Peyer's patch (tissue), 4 donors: ENCODE data around the gene TBC1D17. TPM values are rescaled to one million over a fixed set of nuclear protein-coding genes. Genes with fewer than 3 reads are reported as not detected.

ENCODE experiments used
- DNase-seq, 3 donors: peaks; one replicate each; pipeline ENCODE4 v3.0.0-alpha.2; 2017 to 2019
- H3K27ac ChIP-seq, 4 donors: fragments of 200-600 bp; sonication (generic); one replicate each; pipeline ENCODE4 v1.5.1; 2016 to 2019
- H3K27me3 ChIP-seq, 2 donors: fragments of 200-600 bp; sonication (generic); one replicate each; pipeline ENCODE4 v1.5.1; 2019
- H3K36me3 ChIP-seq, 3 donors: fragments of 200-600 bp; sonication (generic); one replicate each; pipeline ENCODE4 v1.5.1; 2016 to 2019
- H3K4me1 ChIP-seq, 4 donors: fragments of 200-600 bp; sonication (generic); one replicate each; pipeline ENCODE4 v1.5.1; 2016 to 2019
- H3K4me3 ChIP-seq, 4 donors: fragments of 200-600 bp; sonication (generic); 1 replicate in 3 of 4; 2 replicates in 1 of 4; pipeline ENCODE4 v1.5.1; 2016 to 2019; ENCODE audit warnings: mild to moderate bottlenecking in 1 of 4
- H3K9me3 ChIP-seq, 4 donors: fragments of 200-600 bp; sonication (generic); one replicate each; pipeline ENCODE4 v1.5.1; 2016 to 2019; ENCODE audit warnings: mild to moderate bottlenecking in 1 of 4
- CTCF ChIP-seq, 6 experiments: fragments of 450-650 bp in 4 of 6; fragments of 200-600 bp in 2 of 6; sonication (generic) in 1 of 6; IDR thresholded peaks; one replicate each; pipeline ENCODE4 v1.5.1; 2017 to 2019; ENCODE audit warnings: antibody characterized with exemption in 6 of 6, mild to moderate bottlenecking in 3 of 6, moderate library complexity in 1 of 6
- POLR2A ChIP-seq, 2 donors: fragments of 450-650 bp; IDR thresholded peaks; one replicate each; pipeline ENCODE4 v1.5.1; 2017; ENCODE audit warnings: antibody characterized with exemption in 2 of 2, mild to moderate bottlenecking in 2 of 2, moderate library complexity in 2 of 2
- total RNA-seq, 4 donors: library from RNA; depleted of rRNA; stranded (reverse); fragments of >200 nt; gene quantifications; one replicate each; pipeline ENCODE4 v1.1.0, GENCODE V29; 2016

Gene TBC1D17
- total RNA-seq, 4 donors from 2014 or later: 22.8 to 83.3 (median 62.1) TPM

- H3K36me3 ChIP-seq: peaks cover 0 to 43% (median 0%) of the 10 kb centered on the region in 3 donors
- H3K27ac ChIP-seq: no peak overlapping the region
- H3K4me1 ChIP-seq: peaks cover 0 to 17% (median 6%) of the 10 kb centered on the region in 4 donors
- H3K9me3 ChIP-seq: no peaks in the 10 kb centered on the region
- no peaks in the 10 kb centered on the region for H3K27me3 ChIP-seq
- no peak overlapping the region for H3K4me3 ChIP-seq
- no peak for DNase-seq
- TF ChIP-seq POLR2A (IDR thresholded peaks at IDR 0.05) (no peak), CTCF (IDR thresholded peaks at IDR 0.05) (no peak)
Measured at GRCh38 chr19:49853852-49854377, 23.6 kb upstream of the TBC1D17 start.

GRCh38 chr19:49854378-49855263, 22.9 kb upstream of the TBC1D17 start:
- Histone ChIP-seq H3K4me1 (peaks cover 0 to 17% (median 6%) of the 10 kb centered on the region in 4 donors), H3K27ac (no peak overlapping the region), H3K36me3 (peaks cover 0 to 50% (median 0%) of the 10 kb centered on the region in 3 donors), H3K9me3 (no peaks in the 10 kb centered on the region), H3K4me3 (no peak overlapping the region), H3K27me3 (no peaks in the 10 kb centered on the region)
- TF ChIP-seq POLR2A (IDR thresholded peaks at IDR 0.05): no peak
- peak in 1 of 3 donors; percentile 48 for DNase-seq

- Histone ChIP-seq H3K27ac (no peak overlapping the region), H3K27me3 (no peaks in the 10 kb centered on the region), H3K4me1 (peaks cover 0 to 17% (median 6%) of the 10 kb centered on the region in 4 donors), H3K4me3 (no peak overlapping the region), H3K9me3 (no peaks in the 10 kb centered on the region), H3K36me3 (peaks cover 0 to 57% (median 0%) of the 10 kb centered on the region in 3 donors)
- TF ChIP-seq POLR2A (IDR thresholded peaks at IDR 0.05) (no peak), CTCF (IDR thresholded peaks at IDR 0.05) (no peak)
- DNase-seq: peak in 1 of 3 donors; percentile 45
Measured at GRCh38 chr19:49855277-49855675, 22.2 kb upstream of the TBC1D17 start.

- peaks cover 0 to 63% (median 0%) of the 10 kb centered on the region in 3 donors for H3K36me3 ChIP-seq
- H3K4me3 ChIP-seq: no peak overlapping the region
- H3K4me1 ChIP-seq: peaks cover 0 to 22% (median 6%) of the 10 kb centered on the region in 4 donors
- H3K27me3 ChIP-seq: no peaks in the 10 kb centered on the region
- no peak overlapping the region for H3K27ac ChIP-seq
- H3K9me3 ChIP-seq: no peaks in the 10 kb centered on the region
- peak in 1 of 3 donors; percentile 40 for DNase-seq
- no peak for TF ChIP-seq POLR2A (IDR thresholded peaks at IDR 0.05)
- no peak for TF ChIP-seq CTCF (IDR thresholded peaks at IDR 0.05)
Measured at GRCh38 chr19:49855676-49856573, 21.6 kb upstream of the TBC1D17 start.

- TF ChIP-seq POLR2A (IDR thresholded peaks at IDR 0.05) (no peak), CTCF (IDR thresholded peaks at IDR 0.05) (no peak)
- H3K36me3 ChIP-seq: peaks cover 0 to 70% (median 0%) of the 10 kb centered on the region in 3 donors
- H3K4me3 ChIP-seq: no peak overlapping the region
- H3K9me3 ChIP-seq: no peaks in the 10 kb centered on the region
- H3K4me1 ChIP-seq: peaks cover 0 to 24% (median 6%) of the 10 kb centered on the region in 4 donors
- H3K27ac ChIP-seq: no peak overlapping the region
- H3K27me3 ChIP-seq: no peaks in the 10 kb centered on the region
- no peak for DNase-seq
Measured at GRCh38 chr19:49856574-49857021, 20.9 kb upstream of the TBC1D17 start.
